Tibial nerve (tissue), 4 donors: ENCODE data around the gene CDH18. TPM values are rescaled to one million over a fixed set of nuclear protein-coding genes. Genes with fewer than 3 reads are reported as not detected.

Experiments
- DNase-seq, 2 donors: peaks; one replicate each; pipeline ENCODE4 v3.0.0-alpha.2; 2019; ENCODE audit warnings: low spot score in 2 of 2
- H3K27ac ChIP-seq, 4 donors: fragments of 200-600 bp; sonication (generic) in 3 of 4; one replicate each; pipeline ENCODE4 v1.5.1; 2017 to 2019; ENCODE audit warnings: mild to moderate bottlenecking in 1 of 4
- H3K27me3 ChIP-seq, 2 donors: fragments of 200-600 bp; sonication (generic) in 1 of 2; one replicate each; pipeline versions ENCODE4 v1.5.1 to v1.6.0; 2017 to 2019
- H3K36me3 ChIP-seq, 3 donors: fragments of 200-600 bp; sonication (generic); one replicate each; pipeline ENCODE4 v1.5.1; 2018 to 2019
- H3K4me1 ChIP-seq, 4 donors: fragments of 200-600 bp; sonication (generic) in 3 of 4; one replicate each; pipeline ENCODE4 v1.5.1; 2017 to 2019
- H3K4me3 ChIP-seq, 4 donors: fragments of 200-600 bp; sonication (generic) in 3 of 4; one replicate each; pipeline ENCODE4 v1.5.1; 2017 to 2019; ENCODE audit warnings: mild to moderate bottlenecking in 1 of 4, moderate library complexity in 1 of 4
- H3K9me3 ChIP-seq, 4 donors: fragments of 200-600 bp; sonication (generic) in 3 of 4; one replicate each; pipeline ENCODE4 v1.5.1; 2017 to 2019
- CTCF ChIP-seq, 5 experiments: fragments of 200-600 bp in 3 of 5; fragments of 450-650 bp in 2 of 5; sonication (generic) in 3 of 5; IDR thresholded peaks; one replicate each; pipeline ENCODE4 v1.5.1; 2016 to 2019; ENCODE audit warnings: antibody characterized with exemption in 5 of 5, mild to moderate bottlenecking in 3 of 5, moderate library complexity in 2 of 5
- EP300 ChIP-seq, 2 donors: sonication (generic); formaldehyde crosslinking; IDR thresholded peaks; one replicate each; pipeline ENCODE4 v1.6.1; 2017; ENCODE audit warnings: antibody characterized with exemption in 2 of 2, mild to moderate bottlenecking in 1 of 2
- POLR2A ChIP-seq, 2 donors: fragments of 450-650 bp; IDR thresholded peaks; one replicate each; pipeline ENCODE4 v1.6.1; 2017; ENCODE audit warnings: antibody characterized with exemption in 2 of 2, mild to moderate bottlenecking in 2 of 2, moderate library complexity in 2 of 2
- WGBS, 2 donors: methylation state at CpG; one replicate each; pipeline ENCODE4 v1.1.5; 2018; 5-methylcytosine and 5-hydroxymethylcytosine counted together
- total RNA-seq, 4 donors: library from RNA; depleted of rRNA; stranded (reverse); fragments of >200 nt; gene quantifications; one replicate each; pipeline ENCODE4 v1.1.0, GENCODE V29; 2016

Gene CDH18
- total RNA-seq, 4 donors from 2014 or later: not detected

- H3K27me3 ChIP-seq: no peaks in the 10 kb centered on the region
- TF ChIP-seq EP300 (IDR thresholded peaks at IDR 0.05) (no peak), POLR2A (IDR thresholded peaks at IDR 0.05) (no peak), CTCF (IDR thresholded peaks at IDR 0.05) (no peak)
- 92 to 93% methylated on average over 5 of the region's 5 CpGs for WGBS, 2 donors
- H3K4me3 ChIP-seq: no peak overlapping the region
- no peak for DNase-seq
- H3K36me3 ChIP-seq: no peaks in the 10 kb centered on the region
- no peaks in the 10 kb centered on the region for H3K4me1 ChIP-seq
- no peak overlapping the region for H3K27ac ChIP-seq
- peaks cover 0 to 6% (median 0%) of the 10 kb centered on the region in 4 donors for H3K9me3 ChIP-seq
These were observed 286.3 kb downstream of the CDH18 start for GRCh38 chr5:19701731-19702130.

- TF ChIP-seq CTCF (IDR thresholded peaks at IDR 0.05): no peak
- no peak for TF ChIP-seq EP300 (IDR thresholded peaks at IDR 0.05)
- TF ChIP-seq POLR2A (IDR thresholded peaks at IDR 0.05): no peak
- Histone ChIP-seq H3K4me3 (no peak overlapping the region), H3K27ac (no peak overlapping the region), H3K9me3 (no peaks in the 10 kb centered on the region), H3K4me1 (no peaks in the 10 kb centered on the region), H3K27me3 (no peaks in the 10 kb centered on the region), H3K36me3 (no peaks in the 10 kb centered on the region)
- WGBS, 2 donors: 73% methylated on average over 4 of the region's 4 CpGs
- DNase-seq: no peak
These were observed 292.9 kb downstream of the CDH18 start for GRCh38 chr5:19694949-19695611.

- 92 to 96% methylated on average over 1 of the region's 1 CpG for WGBS, 2 donors
- Histone ChIP-seq H3K4me3 (no peak overlapping the region), H3K27ac (no peak overlapping the region), H3K36me3 (no peaks in the 10 kb centered on the region), H3K4me1 (no peaks in the 10 kb centered on the region), H3K9me3 (peaks cover 0 to 6% (median 0%) of the 10 kb centered on the region in 4 donors), H3K27me3 (no peaks in the 10 kb centered on the region)
- DNase-seq: no peak
- TF ChIP-seq CTCF (IDR thresholded peaks at IDR 0.05): no peak
- TF ChIP-seq POLR2A (IDR thresholded peaks at IDR 0.05): no peak
- TF ChIP-seq EP300 (IDR thresholded peaks at IDR 0.05): no peak
These were observed 297.0 kb downstream of the CDH18 start for GRCh38 chr5:19690978-19691377.

GRCh38 chr5:19685473-19685872 lies 302.5 kb downstream of the CDH18 start:
- no peaks in the 10 kb centered on the region for H3K36me3 ChIP-seq
- no peak overlapping the region for H3K4me3 ChIP-seq
- peaks cover 0 to 6% (median 0%) of the 10 kb centered on the region in 4 donors for H3K9me3 ChIP-seq
- no peaks in the 10 kb centered on the region for H3K27me3 ChIP-seq
- no peak overlapping the region for H3K27ac ChIP-seq
- TF ChIP-seq CTCF (IDR thresholded peaks at IDR 0.05) (no peak), POLR2A (IDR thresholded peaks at IDR 0.05) (no peak), EP300 (IDR thresholded peaks at IDR 0.05) (no peak)
- 85% methylated on average over 3 of the region's 3 CpGs for WGBS, 2 donors
- DNase-seq: no peak
- no peaks in the 10 kb centered on the region for H3K4me1 ChIP-seq

GRCh38 chr5:19676895-19677294 lies 311.1 kb downstream of the CDH18 start:
- 27 to 36% methylated on average over 3 of the region's 3 CpGs for WGBS, 2 donors
- no peak overlapping the region for H3K4me3 ChIP-seq
- no peak overlapping the region for H3K27ac ChIP-seq
- no peaks in the 10 kb centered on the region for H3K9me3 ChIP-seq
- no peaks in the 10 kb centered on the region for H3K4me1 ChIP-seq
- H3K36me3 ChIP-seq: no peaks in the 10 kb centered on the region
- no peak for DNase-seq
- H3K27me3 ChIP-seq: no peaks in the 10 kb centered on the region
- TF ChIP-seq POLR2A (IDR thresholded peaks at IDR 0.05) (no peak), CTCF (IDR thresholded peaks at IDR 0.05) (no peak), EP300 (IDR thresholded peaks at IDR 0.05) (no peak)
